ENCODE results near the gene EID2. TPM values are rescaled to one million over a fixed set of nuclear protein-coding genes. Genes with fewer than 3 reads are reported as not detected.

The EID2 gene
- total RNA-seq, 4 donors from 2014 or later, result 3.8 to 15.5 (median 8.6) TPM

DNA sequence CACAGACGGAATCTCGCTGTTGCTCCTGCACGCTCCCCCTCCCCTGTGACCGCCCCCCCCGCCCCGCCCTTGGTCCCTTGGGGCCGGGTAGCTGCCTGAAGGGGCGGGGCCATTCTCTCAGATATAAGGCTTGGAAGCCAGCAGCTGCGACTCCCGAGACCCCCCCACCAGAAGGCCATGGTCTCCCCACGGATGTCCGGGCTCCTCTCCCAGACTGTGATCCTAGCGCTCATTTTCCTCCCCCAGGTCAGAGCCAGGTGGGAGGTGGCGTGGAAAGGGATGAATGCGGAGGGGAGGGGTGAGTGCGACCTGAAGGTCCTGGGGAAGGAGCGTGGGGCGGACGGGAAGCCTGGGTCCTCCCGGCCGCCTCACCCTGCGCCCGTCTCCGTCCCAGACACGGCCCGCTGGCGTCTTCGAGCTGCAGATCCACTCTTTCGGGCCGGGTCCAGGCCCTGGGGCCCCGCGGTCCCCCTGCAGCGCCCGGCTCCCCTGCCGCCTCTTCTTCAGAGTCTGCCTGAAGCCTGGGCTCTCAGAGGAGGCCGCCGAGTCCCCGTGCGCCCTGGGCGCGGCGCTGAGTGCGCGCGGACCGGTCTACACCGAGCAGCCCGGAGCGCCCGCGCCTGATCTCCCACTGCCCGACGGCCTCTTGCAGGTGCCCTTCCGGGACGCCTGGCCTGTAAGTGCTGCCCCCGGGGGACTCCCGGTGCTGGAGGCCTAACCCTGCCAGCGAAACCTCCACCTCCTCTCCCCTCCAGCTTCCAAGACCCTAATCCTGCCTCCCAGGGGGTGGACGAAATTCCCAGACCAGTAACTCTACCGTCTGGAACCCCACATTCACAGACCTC is 40.9 kb downstream of the EID2 start, which contains the start of gene DLL3:
TSS of gene DLL3 (plus strand) at position 150 of the 845 bp plus-strand sequence. CDS start at position 178, 28 bp downstream.
- Histone ChIP-seq H3K27ac (no peak within 1 kb of the TSS), H3K4me1 (peaks cover 0 to 15% of the 10 kb centered on the region in 2 donors), H3K27me3 (peaks cover 16 to 28% of the 10 kb centered on the region in 2 donors), H3K9me3 (no peaks in the 10 kb centered on the region), H3K4me3 (no peak within 1 kb of the TSS), H3K36me3 (no peaks in the 10 kb centered on the region)
- intact Hi-C loops (cut with DNase I; ENCODE audit: low total_unique reads), result no loop called here
- TF ChIP-seq POLR2A (IDR thresholded peaks at IDR 0.05), result no peak
- TF ChIP-seq, protein P1, sequence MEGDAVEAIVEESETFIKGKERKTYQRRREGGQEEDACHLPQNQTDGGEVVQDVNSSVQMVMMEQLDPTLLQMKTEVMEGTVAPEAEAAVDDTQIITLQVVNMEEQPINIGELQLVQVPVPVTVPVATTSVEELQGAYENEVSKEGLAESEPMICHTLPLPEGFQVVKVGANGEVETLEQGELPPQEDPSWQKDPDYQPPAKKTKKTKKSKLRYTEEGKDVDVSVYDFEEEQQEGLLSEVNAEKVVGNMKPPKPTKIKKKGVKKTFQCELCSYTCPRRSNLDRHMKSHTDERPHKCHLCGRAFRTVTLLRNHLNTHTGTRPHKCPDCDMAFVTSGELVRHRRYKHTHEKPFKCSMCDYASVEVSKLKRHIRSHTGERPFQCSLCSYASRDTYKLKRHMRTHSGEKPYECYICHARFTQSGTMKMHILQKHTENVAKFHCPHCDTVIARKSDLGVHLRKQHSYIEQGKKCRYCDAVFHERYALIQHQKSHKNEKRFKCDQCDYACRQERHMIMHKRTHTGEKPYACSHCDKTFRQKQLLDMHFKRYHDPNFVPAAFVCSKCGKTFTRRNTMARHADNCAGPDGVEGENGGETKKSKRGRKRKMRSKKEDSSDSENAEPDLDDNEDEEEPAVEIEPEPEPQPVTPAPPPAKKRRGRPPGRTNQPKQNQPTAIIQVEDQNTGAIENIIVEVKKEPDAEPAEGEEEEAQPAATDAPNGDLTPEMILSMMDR (IDR thresholded peaks at IDR 0.05), result no peak
- no peak for DNase-seq

DNA sequence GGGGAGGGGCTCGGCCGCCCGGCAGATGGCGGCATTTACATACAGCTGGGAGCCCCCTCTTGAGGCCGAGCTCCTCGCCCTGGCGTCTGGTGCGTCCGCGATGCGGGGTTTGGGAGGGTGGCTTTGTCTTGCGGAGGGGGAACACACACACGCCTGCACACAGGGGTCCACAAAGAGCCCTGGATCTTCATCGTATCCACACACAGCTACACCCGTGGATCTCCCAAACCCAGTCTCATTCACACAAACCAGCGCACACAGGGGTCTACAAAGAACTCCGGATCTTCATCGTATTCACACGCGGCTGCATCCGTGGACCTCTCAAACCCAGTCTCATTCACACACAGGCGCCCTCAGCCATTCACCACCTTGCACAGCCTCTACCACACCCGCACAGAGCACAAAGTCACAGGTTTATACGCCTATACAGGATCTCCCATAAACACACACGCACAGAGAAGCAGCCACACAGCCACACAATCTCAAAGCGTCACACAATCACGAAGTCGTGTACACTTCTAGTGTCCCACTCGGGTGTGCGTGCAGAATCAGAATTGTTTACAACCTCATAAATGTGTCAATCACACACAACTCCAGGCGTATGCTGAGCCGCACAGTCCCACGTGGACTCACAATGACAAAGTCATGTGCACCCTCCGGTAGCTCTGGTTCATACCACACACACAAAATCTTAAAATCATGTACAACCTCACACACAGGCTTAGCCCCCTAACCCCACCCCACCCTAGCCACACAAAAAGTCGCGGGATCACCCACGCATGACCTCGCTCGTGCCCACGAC is 41.8 kb downstream of the EID2 start:
- H3K4me3 ChIP-seq, result no peak overlapping the region
- H3K27ac ChIP-seq, result no peak overlapping the region
- TF ChIP-seq POLR2A (IDR thresholded peaks at IDR 0.05), result no peak
- TF ChIP-seq, protein P1 (IDR thresholded peaks at IDR 0.05), result peak; percentile 18 to 40 (median 34)
- peaks cover 0 to 15% of the 10 kb centered on the region in 2 donors for H3K4me1 ChIP-seq
- no peaks in the 10 kb centered on the region for H3K9me3 ChIP-seq
- intact Hi-C loops (cut with DNase I; ENCODE audit: low total_unique reads), result no loop called here
- no peak for DNase-seq
- no peaks in the 10 kb centered on the region for H3K36me3 ChIP-seq
- H3K27me3 ChIP-seq, result peaks cover 16 to 23% of the 10 kb centered on the region in 2 donors

GRCh38 chr19:39497701-39497995 is 42.3 kb downstream of the EID2 start:
- Histone ChIP-seq H3K4me3 (no peak overlapping the region), H3K27me3 (peaks cover 16 to 21% of the 10 kb centered on the region in 2 donors), H3K4me1 (peaks cover 0 to 15% of the 10 kb centered on the region in 2 donors), H3K27ac (no peak overlapping the region), H3K9me3 (no peaks in the 10 kb centered on the region), H3K36me3 (no peaks in the 10 kb centered on the region)
- DNase-seq, result no peak
- TF ChIP-seq POLR2A (IDR thresholded peaks at IDR 0.05), result no peak
- TF ChIP-seq, protein P1 (IDR thresholded peaks at IDR 0.05), result no peak
- intact Hi-C loops (cut with DNase I; ENCODE audit: low total_unique reads), result no loop called here

DNA sequence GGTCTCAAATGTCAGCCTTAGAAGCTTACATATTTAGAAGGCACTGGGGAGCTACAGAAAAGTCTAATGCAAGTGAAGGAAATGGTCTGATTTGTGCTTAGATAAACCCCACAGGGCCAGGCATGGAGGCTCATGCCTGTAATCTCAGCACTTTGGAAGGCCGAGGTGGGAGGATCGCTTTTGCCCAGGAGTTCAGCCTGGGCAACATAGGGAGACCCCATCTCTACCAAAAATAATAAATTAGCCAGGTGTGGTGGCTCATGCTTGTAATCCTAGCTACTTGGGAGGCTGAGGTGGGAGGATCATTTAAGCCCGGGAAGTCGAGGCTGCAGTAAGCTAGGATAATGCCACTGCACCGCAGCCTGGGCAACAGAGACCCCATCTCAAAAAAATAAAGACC is 43.9 kb downstream of the EID2 start:
- TF ChIP-seq POLR2A (IDR thresholded peaks at IDR 0.05), result no peak
- TF ChIP-seq, protein P1 (IDR thresholded peaks at IDR 0.05), result no peak
- peaks cover 16 to 21% of the 10 kb centered on the region in 2 donors for H3K27me3 ChIP-seq
- intact Hi-C loops (cut with DNase I; ENCODE audit: low total_unique reads), result no loop called here
- no peak for DNase-seq
- H3K4me3 ChIP-seq, result no peak overlapping the region
- H3K4me1 ChIP-seq, result peaks cover 0 to 15% of the 10 kb centered on the region in 2 donors
- no peaks in the 10 kb centered on the region for H3K9me3 ChIP-seq
- no peaks in the 10 kb centered on the region for H3K36me3 ChIP-seq
- H3K27ac ChIP-seq, result no peak overlapping the region

- no peak for DNase-seq
- TF ChIP-seq, protein P1 (IDR thresholded peaks at IDR 0.05), result no peak
- TF ChIP-seq POLR2A (IDR thresholded peaks at IDR 0.05), result no peak
- H3K27ac ChIP-seq, result no peak overlapping the region
- H3K27me3 ChIP-seq, result peaks cover 16 to 21% of the 10 kb centered on the region in 2 donors
- H3K4me1 ChIP-seq, result peaks cover 0 to 15% of the 10 kb centered on the region in 2 donors
- H3K9me3 ChIP-seq, result no peaks in the 10 kb centered on the region
- intact Hi-C loops (cut with DNase I; ENCODE audit: low total_unique reads), result no loop called here
- no peak overlapping the region for H3K4me3 ChIP-seq
- no peaks in the 10 kb centered on the region for H3K36me3 ChIP-seq
These were observed 45.3 kb downstream of the EID2 start for GRCh38 chr19:39494661-39495060.
